GM23248 (cell line): ENCODE results near the gene ARHGEF12. TPM values are rescaled to one million over a fixed set of nuclear protein-coding genes. Genes with fewer than 3 reads are reported as not detected.

Source experiments
- DNase-seq: peaks from one replicate; pipeline ENCODE4 v3.0.0-alpha.2; 2015
- H2AFZ ChIP-seq: fragments of 200-600 bp; sonication (generic); 2 replicates; pipeline ENCODE4 v1.6.1; 2016; ENCODE audit warnings: antibody characterized with exemption
- H3F3A ChIP-seq: fragments of 200-600 bp; sonication (generic); 2 replicates; pipeline ENCODE4 v1.6.1; 2016; ENCODE audit warnings: mild to moderate bottlenecking, antibody characterized with exemption, mixed run types; ENCODE audit not compliant: insufficient read depth
- H3K27ac ChIP-seq: fragments of 200-600 bp; sonication (generic); 2 replicates; pipeline ENCODE4 v1.5.1; 2016; ENCODE audit warnings: mild to moderate bottlenecking
- H3K27me3 ChIP-seq: fragments of 200-600 bp; sonication (generic); replicated peaks from 2 replicates; pipeline ENCODE4 v1.6.1; 2016; ENCODE audit warnings: mild to moderate bottlenecking; ENCODE audit not compliant: insufficient read depth
- H3K36me3 ChIP-seq: fragments of 200-600 bp; sonication (generic); 2 replicates; pipeline ENCODE4 v1.6.1; 2016; ENCODE audit warnings: low read depth, mild to moderate bottlenecking
- H3K4me1 ChIP-seq: fragments of 200-600 bp; sonication (generic); 2 replicates; pipeline ENCODE4 v1.6.1; 2016; ENCODE audit warnings: mild to moderate bottlenecking; ENCODE audit not compliant: insufficient read depth
- H3K4me2 ChIP-seq: fragments of 200-600 bp; sonication (generic); one replicate; pipeline ENCODE4 v1.6.1; 2016; ENCODE audit warnings: mild to moderate bottlenecking; ENCODE audit not compliant: unreplicated experiment
- H3K4me3 ChIP-seq: fragments of 200-600 bp; sonication (generic); 2 replicates; pipeline ENCODE4 v1.5.1; 2016; ENCODE audit warnings: mild to moderate bottlenecking
- H3K79me2 ChIP-seq: fragments of 200-600 bp; sonication (generic); 2 replicates; pipeline ENCODE4 v1.6.1; 2016; ENCODE audit warnings: mild to moderate bottlenecking; ENCODE audit not compliant: insufficient read depth
- H3K9ac ChIP-seq: fragments of 200-600 bp; sonication (generic); 2 replicates; pipeline ENCODE4 v1.6.1; 2016; ENCODE audit warnings: mild to moderate bottlenecking
- H3K9me2 ChIP-seq: fragments of 200-600 bp; sonication (generic); 2 replicates; pipeline ENCODE4 v1.6.1; 2016; ENCODE audit warnings: mixed run types, mild to moderate bottlenecking, moderate library complexity; ENCODE audit not compliant: insufficient read depth
- H3K9me3 ChIP-seq: fragments of 200-600 bp; sonication (generic); one replicate; pipeline ENCODE4 v1.6.1; 2017; ENCODE audit warnings: low read depth
- H4K20me1 ChIP-seq: fragments of 200-600 bp; sonication (generic); 2 replicates; pipeline ENCODE4 v1.6.0; 2016; ENCODE audit not compliant: insufficient read depth
- EZH2 ChIP-seq: fragments of 200-600 bp; sonication (generic); IDR thresholded peaks from 2 replicates; pipeline ENCODE4 v1.6.1; 2018; ENCODE audit warnings: antibody characterized with exemption, mild to moderate bottlenecking; ENCODE audit not compliant: insufficient read depth, poor library complexity, severe bottlenecking
- EZH2phosphoT487 ChIP-seq: fragments of 200-600 bp; sonication (generic); IDR thresholded peaks from 2 replicates; pipeline ENCODE4 v1.6.1; 2018; ENCODE audit warnings: antibody characterized with exemption, moderate library complexity, mild to moderate bottlenecking, low read depth; ENCODE audit not compliant: insufficient read depth
- WGBS, 2 experiments: methylation state at CpG; one replicate each; pipeline ENCODE4 v1.1.6; 2015 to 2017; ENCODE audit warnings: low lambda C conversion rate in 2 of 2, low coverage in 1 of 2; ENCODE audit errors: missing lambda C conversion rate in 2 of 2; 5-methylcytosine and 5-hydroxymethylcytosine counted together
- in situ Hi-C: fragments of 300-500 bp; cut with MboI; formaldehyde crosslinking; loops from 2 replicates; pipeline ENCODE4 v1.15.0; 2020
- polyA plus RNA-seq: library from polyadenylated mRNA; unstranded; fragments of >200 nt; fragmentation: Nextera tagmentation; extraction: Ambion mirVana; gene quantifications from 2 replicates; pipeline ENCODE4 v1.2.1, GENCODE V29; 2016
- total RNA-seq: library from RNA; depleted of rRNA; stranded (reverse); fragments of >200 nt; shearing (Covaris generic); gene quantifications from 2 replicates; pipeline ENCODE4 v1.2.3, GENCODE V29; 2014

Gene ARHGEF12
- total and polyA plus RNA-seq, 2 experiments from 2014 or later, result 20.4 to 52.7 TPM

DNA sequence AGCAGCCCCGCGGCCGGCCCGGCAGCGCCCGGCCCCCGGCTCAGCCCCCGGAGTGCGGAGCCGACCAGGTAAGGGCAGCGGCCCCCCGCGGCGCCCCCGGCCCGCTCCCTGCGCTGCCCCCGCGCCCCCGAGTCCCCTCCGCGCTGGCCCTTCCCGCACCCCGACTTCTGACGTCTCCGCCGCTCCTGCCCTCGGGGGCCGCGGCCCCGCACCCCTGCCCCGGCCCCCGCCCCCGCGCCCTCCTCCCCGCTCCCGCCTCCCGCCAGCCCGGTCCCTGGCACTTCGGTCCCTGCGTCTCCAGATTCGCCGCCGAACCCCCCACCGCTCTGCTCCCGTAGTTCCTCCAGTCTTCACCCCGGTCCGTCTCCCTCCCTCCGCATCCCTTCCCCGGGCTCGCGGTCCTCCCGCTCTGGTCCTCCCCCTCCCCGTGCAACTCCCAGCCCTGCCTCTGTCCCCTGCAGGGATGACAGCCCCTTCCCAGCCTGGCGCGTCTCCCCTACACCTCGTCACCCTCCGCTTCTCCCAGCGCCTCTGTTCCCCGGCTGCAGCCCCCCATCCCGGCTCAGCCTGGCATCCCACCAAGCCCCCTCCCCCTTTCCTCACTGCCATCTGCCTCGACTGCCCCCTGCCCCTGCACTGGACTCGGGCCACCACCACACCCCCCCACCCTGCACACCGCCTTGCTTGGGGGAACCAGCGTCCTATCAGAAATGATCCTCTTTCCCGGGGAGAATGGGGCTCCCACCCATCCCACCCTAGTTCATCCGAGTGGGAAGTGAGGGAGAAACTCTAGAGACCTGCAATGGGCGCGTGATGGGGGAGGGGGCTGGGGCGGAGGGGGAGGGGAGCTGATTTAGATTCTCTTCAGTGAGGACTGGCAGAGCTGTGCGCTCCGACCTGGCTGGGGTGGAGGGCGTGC, 175.9 kb downstream of the ARHGEF12 start:
- Histone ChIP-seq H3K4me3 (peak overlapping the region; percentile 55; the same call in 1 of the 2 replicates), H4K20me1 (no peaks in the 10 kb centered on the region), H3K27ac (no peak overlapping the region), H3K79me2 (no peaks in the 10 kb centered on the region), H3K9me3 (no peaks in the 10 kb centered on the region), H3K4me2 (no peak overlapping the region), H3K9ac (no peak overlapping the region), H3K36me3 (no peaks in the 10 kb centered on the region), H3K4me1 (no peaks in the 10 kb centered on the region), H3K9me2 (no peaks in the 10 kb centered on the region), H3F3A (no peaks in the 10 kb centered on the region), H2AFZ (no peak overlapping the region), H3K27me3 (peaks cover 5% of the 10 kb centered on the region)
- TF ChIP-seq EZH2phosphoT487 (no peak), EZH2 (no peak)
- no peak for DNase-seq
- WGBS, 2 experiments, result 21 to 77% methylated on average over 3 to 42 of the region's 73 CpGs
- in situ Hi-C loops, result loop anchor here (25.0 kb wide), 1 partner anchor 600 kb away; the partner anchor contains the start of gene TECTA

DNA sequence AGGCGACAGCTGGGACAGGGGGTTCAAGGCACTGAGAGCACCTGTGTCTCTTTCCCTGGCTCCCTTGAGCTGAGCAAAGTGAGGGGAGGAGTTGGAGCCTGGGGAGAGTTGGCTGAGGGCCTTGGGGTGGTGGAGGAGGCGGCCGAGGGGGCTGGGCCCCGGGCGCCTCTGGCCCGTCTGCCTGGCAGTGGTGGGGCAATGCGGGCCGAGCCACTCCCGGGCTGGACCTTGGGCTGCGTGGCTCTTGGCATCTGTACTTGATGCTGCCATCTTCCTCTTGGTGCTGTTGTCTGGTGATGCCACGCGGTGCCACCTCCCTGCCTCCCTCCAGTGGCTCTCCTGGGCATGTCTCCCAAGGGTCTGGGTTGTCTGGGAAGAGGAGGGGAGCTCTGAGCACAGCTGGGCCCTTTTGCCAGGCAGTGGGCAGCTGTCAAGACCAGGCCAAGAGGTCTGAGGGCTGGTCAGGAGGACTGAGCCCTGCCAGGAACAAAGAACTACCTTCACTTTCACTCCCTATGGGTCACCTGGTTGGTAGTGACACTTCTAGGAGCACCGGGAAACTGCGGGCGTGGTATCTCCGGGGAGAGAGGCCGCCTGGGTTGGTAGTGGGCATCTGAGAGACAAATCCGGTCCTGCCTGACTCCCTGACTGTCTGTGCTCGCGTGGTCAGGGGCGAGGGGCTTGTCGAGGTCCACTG, 176.7 kb downstream of the ARHGEF12 start:
- peaks cover 11% of the 10 kb centered on the region for H3K27me3 ChIP-seq
- no peak for DNase-seq
- H3K79me2 ChIP-seq, result no peaks in the 10 kb centered on the region
- WGBS, 2 experiments, result 84 to 90% methylated on average over 16 to 22 of the region's 22 CpGs
- H4K20me1 ChIP-seq, result no peaks in the 10 kb centered on the region
- no peak overlapping the region for H3K9ac ChIP-seq
- no peaks in the 10 kb centered on the region for H3F3A ChIP-seq
- no peak overlapping the region for H3K4me3 ChIP-seq
- in situ Hi-C loops, result loop anchor here (25.0 kb wide), 1 partner anchor 599 kb away; the partner anchor contains the start of gene TECTA
- no peaks in the 10 kb centered on the region for H3K4me1 ChIP-seq
- no peaks in the 10 kb centered on the region for H3K9me2 ChIP-seq
- H3K4me2 ChIP-seq, result no peak overlapping the region
- no peaks in the 10 kb centered on the region for H3K9me3 ChIP-seq
- H3K27ac ChIP-seq, result no peak overlapping the region
- TF ChIP-seq EZH2phosphoT487 (no peak), EZH2 (no peak)
- no peak overlapping the region for H2AFZ ChIP-seq
- no peaks in the 10 kb centered on the region for H3K36me3 ChIP-seq

DNA sequence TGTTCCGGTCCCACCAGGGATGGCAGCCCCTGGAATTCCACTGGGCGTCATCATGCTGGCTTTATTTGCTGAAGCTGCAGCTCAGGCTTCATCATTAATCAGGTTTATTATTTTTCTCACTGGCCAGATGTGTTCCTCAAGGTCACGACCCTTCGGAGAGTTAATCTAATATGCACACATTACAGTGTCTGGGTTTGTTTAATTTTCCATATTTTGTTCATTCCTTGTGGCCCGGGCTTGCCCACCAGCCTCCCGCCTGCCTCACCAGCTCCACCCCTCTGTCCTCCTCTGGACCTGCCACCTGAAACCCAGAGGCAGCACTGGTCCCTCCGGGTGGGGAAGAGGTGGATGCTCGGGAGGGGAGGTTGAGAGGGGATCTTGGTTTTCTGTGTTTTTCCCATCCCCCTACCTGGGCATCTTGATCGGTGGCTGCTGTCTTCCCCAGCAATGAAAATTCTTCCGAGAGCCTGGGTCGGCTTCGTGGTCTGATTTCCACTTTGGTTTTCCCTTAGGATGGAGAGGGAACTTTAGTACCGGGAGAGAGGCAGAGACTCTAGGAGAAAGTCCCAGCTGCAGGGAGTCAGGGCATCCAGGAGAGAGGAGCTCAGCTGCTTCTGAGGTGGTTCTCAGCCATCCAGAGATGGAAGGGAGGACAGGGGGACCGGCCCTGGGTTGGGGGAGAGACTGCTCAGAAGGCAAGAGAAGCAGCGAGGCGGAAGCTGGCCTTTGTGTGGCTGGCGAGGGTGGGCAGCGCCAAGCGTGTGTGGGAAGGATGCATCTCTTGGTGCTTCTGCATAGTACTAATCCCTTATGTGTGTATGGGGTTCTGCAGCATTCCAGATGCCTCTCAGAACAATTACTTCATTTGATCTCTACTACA, 177.5 kb downstream of the ARHGEF12 start:
- Histone ChIP-seq H3K9me2 (no peaks in the 10 kb centered on the region), H2AFZ (no peak overlapping the region), H3K4me2 (no peak overlapping the region), H3K9ac (no peak overlapping the region), H3K79me2 (no peaks in the 10 kb centered on the region), H3K27me3 (peaks cover 11% of the 10 kb centered on the region), H3K9me3 (no peaks in the 10 kb centered on the region), H3K4me1 (no peaks in the 10 kb centered on the region), H3K27ac (no peak overlapping the region), H3F3A (no peaks in the 10 kb centered on the region), H3K36me3 (no peaks in the 10 kb centered on the region), H4K20me1 (no peaks in the 10 kb centered on the region), H3K4me3 (no peak overlapping the region)
- WGBS, 2 experiments, result 83 to 85% methylated on average over 19 of the region's 19 CpGs
- in situ Hi-C loops, result loop anchor here (25.0 kb wide), 1 partner anchor 599 kb away; the partner anchor contains the start of gene TECTA
- TF ChIP-seq EZH2phosphoT487 (no peak), EZH2 (no peak)
- DNase-seq, result no peak
